NOMO-1 treated with dmso at 0.1 percent for 144 hours (cell line): ENCODE measurements around the gene JPH3.

Source experiments
- DNase-seq: peaks from one replicate; lab custom pipeline; 2025; ENCODE audit not compliant: unreplicated experiment; lab: John Stamatoyannopoulos, UW

Gene JPH3

DNA sequence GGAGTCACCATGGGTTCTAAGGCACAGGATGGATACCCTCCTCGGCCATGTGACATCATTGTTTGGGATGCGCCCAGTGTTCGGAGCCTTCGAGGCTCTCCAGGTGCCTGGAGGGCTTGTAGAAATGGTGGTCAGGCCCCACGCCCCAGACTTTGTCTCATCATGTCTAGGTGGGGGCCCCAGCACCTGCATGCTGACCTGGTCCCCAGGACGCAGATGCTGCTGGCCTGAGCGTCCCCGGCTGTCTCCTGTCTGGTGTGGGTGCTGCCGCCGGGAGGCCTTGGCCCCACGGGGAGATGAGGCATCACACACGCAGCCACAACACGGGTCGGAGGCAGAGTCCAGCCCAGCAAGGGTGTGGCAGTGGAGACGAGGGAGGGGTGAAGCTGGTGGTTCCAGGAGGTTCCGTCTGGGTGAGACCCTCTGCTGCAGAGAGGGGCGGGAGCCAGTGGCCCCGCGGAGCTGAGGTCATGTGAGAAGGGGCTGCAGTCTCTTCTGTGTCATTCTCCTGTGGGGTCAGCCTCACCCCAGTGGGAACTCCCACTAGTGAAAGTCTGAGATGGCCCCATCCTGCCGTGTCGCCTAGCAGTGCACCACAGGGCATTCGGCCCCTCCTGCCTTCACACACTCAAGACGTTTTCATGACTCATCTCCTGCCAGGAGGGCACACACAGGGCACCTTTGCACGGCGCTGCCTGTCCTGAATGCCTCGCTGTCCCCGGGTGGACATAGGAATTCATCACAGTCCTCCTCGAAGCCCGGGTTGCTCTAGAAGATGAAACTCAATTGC is 46.6 kb downstream of the JPH3 start:
- DNase-seq = no peak

GRCh38 chr16:87652386-87652785 is 50.1 kb downstream of the JPH3 start:
- DNase-seq = no peak

DNA sequence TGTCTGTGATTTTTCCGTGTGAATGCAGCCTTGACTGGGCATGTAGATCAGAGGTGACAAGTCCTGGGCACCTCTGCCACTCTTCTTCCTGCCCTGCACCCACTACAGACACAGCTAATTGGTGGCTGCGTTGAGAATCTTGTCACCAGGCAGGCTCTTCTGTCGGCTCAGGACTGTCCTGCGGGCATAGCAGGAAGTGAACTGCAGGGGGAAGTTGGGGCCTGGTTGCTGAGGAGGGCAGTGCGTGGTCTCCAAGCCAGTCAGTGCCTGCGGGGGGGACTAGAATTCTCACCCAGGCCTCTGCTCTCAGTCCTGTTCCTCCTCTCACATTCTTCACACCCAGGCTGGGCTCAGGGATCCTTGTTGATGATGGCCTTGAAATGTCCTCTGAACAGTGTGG is 50.5 kb downstream of the JPH3 start:
- DNase-seq = no peak

DNA sequence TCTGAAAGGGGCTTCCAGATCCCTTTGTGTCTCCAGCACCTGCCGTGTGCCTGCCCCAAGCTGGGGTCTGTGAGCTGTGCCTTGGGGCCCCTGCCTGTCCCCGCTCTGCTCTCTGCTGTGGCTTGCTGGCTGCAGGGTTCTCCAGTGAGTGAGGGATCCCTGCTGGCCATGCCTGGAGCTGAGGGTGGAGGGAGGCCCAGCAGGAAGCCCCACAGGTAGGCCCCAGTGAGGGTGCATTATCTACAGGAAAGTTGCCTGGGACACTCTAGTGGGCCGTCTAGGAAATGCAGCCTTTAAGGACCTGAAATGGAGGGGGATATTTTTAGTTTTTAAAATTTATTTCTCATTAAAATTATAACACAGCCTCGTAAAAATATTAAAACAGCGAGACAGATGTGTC is 50.9 kb downstream of the JPH3 start:
- no peak for DNase-seq

DNA sequence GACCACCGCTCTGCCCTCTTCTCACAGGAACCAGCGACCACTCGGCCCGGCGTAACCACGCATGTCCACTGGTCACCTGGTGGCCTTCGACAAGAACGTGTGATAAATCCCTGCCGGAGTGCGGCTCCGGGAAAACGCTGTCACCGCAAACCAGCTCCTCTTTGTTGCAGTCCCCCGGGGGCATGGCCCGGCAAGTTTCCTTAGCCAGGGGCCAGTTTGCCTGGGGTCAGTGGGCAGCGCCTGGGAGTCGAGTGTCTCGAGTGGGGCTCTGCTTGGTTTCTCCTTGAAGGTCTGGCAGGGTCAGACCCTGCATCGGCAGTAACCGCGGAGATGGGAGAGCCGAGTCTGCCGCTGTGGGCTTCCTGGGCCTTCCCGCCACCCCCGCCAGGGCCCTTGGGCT is 52.5 kb downstream of the JPH3 start:
- no peak for DNase-seq

GRCh38 chr16:87656328-87656727 is 54.0 kb downstream of the JPH3 start:
- DNase-seq = no peak

GRCh38 chr16:87657621-87658192 is 55.4 kb downstream of the JPH3 start:
- DNase-seq = no peak

DNA sequence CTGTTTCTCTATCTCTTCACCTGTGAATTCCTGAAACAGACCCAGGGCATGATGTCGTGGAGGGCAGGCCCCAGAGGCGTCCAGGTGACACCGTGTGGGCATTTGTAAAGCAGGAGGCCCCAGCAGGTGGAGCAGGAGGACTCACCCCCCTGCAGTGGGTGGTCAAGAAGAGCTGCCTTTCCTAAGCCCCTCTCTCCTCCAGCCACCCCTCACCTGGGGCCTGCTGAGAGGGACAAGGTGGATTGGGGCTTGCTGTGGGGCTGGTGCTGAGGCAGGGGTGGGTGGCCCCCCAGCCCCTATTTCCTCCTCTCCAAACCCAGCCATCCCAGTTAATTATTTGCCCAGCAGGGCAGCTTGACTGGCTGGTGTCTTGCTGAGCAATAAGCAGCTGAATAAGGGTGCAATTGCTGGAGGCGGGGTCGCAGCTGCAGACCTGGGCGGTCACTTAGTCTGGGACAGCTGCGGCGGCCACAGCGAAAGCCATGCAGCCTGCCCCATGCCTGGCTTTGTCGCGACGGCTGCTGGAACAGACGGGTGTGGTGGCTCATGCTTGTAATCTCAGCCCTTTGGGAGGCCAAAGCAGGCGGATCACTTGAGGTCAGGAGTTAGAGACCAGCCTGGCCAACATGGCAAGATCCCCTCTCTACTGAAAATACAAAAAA is 56.4 kb downstream of the JPH3 start:
- no peak for DNase-seq

GRCh38 chr16:87661561-87661960 is 59.3 kb downstream of the JPH3 start:
- DNase-seq = peak; percentile 88

DNA sequence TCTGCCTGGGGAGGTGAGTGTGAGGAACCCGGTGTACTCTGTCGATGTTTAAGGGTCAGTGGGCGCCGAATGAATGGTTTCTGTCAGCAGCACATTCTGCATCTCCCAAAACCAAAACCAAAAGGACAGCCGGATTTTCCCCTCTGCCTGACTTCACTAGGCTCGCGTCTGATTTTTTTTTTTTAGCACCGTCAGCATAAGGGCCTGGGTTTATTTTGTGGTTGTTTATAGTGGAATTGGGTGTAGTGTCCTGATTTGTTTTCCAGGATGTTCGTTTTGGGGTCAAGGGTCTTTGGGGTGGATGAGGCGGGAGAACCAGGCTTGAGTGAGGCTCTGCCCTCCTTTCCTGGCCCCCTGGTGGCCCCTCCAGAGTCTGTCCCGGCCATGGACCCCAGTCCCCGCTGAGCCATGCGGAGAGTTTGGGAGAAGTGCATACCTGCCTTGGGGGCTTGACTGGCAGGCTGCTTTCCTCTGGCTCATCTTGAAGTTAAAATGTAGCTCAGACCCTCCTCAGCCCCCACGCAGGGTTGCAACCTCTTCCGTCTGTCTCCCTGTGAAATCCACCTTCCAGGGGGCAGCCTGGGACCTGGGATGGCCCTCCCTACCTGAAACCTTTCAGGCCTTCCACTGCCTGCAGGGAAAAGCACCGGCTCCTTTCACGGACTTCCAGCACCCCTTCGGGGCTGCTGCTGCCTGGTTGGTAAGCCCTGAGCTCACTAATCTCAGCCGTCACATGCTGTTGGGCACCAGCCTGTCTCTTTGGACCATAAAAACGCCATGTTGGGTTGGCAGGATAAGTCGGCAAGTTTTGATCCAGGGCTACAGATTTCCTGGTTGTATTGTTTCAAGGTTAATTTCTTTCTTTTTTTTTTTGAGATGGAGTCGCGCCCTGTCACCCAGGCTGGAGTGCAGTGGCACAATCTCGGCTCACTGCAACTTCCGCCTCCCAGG is 60.2 kb downstream of the JPH3 start:
- DNase-seq = no peak

- no peak for DNase-seq
Measured at GRCh38 chr16:87664792-87665191, 62.5 kb downstream of the JPH3 start.

DNA sequence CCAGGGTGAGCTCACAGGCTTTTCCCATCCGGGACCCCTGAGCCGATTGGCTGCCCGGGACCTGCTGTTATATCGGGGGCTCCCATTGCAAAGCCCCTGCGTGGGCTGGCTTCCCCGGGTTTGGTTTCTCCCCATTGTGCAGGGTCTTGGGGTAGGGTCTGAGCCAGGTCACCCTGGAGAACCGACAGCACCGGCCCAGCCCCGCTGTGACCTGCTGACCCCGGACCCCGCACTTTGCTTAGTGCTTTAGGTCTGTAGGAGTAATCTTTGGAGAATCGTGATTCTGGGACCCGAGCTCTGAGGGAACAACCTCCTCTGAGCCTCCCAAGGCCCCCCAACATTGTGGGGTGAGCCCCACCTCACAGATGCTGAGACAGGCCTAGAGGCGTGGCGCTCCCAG is 62.9 kb downstream of the JPH3 start:
- no peak for DNase-seq

GRCh38 chr16:87666919-87667318 is 64.6 kb downstream of the JPH3 start:
- DNase-seq = no peak

GRCh38 chr16:87667443-87667842 is 65.1 kb downstream of the JPH3 start:
- DNase-seq = no peak

- no peak for DNase-seq
Measured at GRCh38 chr16:87667946-87668345, 65.6 kb downstream of the JPH3 start.

GRCh38 chr16:87669672-87670071 is 67.4 kb downstream of the JPH3 start:
- no peak for DNase-seq

- no peak for DNase-seq
Measured at GRCh38 chr16:87671221-87671620, 68.9 kb downstream of the JPH3 start.

DNA sequence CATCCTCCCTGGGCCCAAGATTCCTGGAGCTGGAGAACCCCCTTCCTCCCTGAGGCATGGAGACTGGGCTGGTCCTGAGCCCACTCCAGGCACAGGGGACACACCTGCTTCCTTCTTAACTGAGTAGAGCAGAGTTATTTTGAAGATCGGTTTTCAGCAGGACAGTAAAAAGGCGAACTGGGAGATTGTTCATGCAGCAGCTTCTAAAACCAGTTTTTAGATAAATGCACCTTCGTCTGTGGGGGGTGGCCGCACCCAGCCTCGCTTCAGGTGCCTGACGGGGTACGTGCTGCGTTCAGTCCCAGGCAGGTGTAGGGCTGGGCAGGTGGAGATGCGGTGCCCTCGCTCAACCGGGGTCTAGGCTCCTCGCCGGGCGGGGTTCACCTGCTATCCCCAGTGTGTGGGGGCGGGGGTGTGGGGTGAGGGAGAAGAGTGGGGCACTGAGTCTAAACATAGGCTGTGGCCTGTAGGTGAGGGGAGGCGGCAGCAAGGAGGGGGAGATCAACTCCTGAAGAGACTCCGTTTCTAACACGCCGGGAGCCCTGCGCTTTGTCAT is 69.5 kb downstream of the JPH3 start:
- DNase-seq = no peak

DNA sequence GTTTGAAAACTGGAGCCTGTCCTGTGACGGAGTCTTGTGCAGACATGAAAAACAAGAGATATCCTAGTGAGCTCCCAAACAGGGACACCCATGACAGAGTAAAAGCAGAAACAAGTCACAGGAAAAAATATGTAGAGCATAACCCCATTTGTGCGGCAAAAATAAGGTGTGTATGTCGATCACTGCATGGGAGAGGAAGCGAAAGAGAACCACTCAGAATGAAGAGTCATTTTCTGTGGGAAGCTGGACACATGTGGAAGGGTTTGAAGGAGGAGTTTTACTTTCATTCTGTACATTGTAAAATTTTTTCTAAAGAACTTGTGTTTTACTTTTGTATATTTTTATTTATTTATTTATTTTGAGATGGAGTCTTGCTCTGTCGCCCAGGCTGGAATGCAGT is 72.1 kb downstream of the JPH3 start:
- DNase-seq = peak; percentile 16

DNA sequence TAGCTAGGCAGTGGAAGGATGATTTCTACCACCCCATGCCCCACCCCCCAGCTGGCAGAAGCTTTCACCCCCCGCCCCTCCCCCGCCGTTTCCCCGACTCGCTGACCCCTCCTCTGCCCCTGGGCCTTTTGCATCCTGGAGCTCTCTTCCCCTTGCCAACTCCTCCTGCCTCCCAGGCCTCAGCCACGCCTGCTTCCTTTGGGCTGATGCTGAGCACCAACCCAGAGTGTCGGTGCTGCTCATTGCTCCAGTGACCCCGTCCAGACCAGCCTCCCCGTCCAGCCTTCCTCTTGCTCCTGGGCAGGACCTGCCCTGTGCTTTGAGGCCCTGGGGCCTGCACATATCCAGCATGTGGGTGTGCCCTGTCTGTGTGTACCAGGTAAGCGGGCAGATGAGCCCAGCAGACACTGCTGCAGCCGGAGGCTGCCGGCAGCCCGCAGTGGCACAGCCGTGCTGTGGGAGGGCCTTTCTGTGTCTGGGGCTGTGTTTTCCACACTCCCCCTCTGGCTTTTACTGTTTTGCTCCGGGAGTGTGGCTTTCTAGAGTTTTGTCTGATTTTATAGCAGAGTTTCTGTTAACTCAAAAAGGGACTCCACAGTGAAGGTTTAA is 72.9 kb downstream of the JPH3 start:
- no peak for DNase-seq

DNA sequence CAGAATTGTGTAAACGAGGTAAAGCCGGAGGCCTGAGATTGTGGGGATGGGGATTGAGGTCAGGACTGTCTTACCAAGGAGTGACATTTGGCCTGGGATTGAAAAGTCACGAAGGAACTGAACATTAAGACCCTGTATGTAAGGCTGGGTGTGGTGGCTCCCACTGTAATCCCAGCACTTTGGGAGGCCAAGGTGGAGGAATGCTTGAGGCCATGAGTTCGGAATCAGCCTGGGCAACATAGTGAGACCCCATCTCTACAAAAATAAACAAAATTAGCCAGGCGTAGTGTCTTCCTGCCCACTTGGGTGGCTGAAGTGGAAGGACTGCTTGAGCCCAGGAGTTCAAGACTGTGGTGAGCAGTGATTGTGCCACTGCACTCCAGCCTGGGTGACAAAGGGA is 75.5 kb downstream of the JPH3 start:
- no peak for DNase-seq
